Hepatic stellate cell (primary cell): ENCODE measurements around the gene TBC1D17.

ENCODE experiments used
- DNase-seq: peaks from one replicate; pipeline ENCODE4 v3.0.0; 2011; ENCODE audit warnings: low spot score

The TBC1D17 gene

DNA sequence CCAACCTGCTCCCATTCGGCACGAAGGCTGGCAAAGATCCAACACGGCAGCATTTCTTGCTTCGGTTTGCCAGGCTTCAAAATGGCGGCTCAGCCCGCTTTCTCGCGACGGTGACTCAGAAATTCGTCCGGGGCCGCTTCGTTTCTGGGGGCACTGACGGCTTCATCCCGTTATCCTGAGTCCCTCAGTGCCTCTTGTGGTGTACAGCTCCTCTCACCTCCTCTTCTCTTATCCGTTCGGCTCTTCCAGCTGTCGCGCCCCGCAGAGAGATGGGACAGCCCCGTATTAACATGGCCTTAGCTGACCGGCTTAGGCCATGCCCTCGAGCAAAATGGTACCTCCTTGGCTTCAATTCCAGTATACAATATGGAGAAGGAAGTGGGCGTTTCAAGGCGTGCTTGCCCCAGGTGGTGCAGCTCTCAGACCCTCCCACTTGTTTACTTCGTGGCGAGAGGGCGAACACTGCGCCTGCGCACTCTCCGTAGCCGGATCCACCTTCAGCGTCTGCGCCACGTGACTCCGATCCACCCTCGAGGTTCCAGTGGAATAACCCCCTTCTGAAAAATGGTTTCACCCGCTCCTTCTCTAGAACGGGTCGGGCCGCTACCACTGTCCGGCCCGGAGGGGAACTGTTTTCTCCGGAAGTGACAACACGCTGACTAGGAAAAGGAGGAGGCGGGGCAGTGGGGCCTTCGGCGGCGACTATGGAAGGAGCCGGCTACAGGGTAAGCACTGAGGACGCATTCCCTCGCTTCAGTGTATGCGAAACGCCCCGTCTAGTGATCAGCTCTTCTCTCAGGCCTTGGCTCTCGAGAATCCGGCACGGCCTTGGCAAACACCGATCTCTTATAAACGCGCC lies at the start of gene TBC1D17, which contains the start of gene AKT1S1:
TBC1D17 (plus strand) TSS at position 683 of the 859 bp plus-strand sequence; CDS start at position 705, 22 bp downstream.
AKT1S1 (minus strand) TSS at position 336 of the 859 bp plus-strand sequence. CDS start 4,060 bp downstream, outside the sequence.
- peak; percentile 100 for DNase-seq

- no peak for DNase-seq
Observed at GRCh38 chr19:49829200-49829599, 48.3 kb upstream of the TBC1D17 start.

DNA sequence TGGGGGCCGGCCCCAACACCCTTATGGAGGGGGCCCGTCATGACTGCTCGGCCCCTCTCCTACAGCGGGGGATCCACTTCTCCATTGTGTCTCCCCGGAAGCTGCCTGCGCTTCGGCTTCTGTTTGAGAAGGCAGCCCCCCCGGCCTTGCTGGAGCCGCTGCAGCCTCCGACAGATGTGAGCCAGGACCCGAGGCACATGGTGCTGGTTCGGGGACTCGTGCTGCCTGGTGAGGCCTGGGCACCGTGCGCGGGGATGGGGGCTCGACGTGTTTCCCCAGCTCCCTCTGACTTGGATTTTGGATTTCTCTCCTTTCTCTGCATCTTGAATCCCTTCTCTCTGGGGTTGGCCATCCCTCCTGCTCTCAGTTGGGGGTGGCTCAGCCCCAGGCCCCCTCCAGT lies 47.8 kb upstream of the TBC1D17 start:
- no peak for DNase-seq

DNA sequence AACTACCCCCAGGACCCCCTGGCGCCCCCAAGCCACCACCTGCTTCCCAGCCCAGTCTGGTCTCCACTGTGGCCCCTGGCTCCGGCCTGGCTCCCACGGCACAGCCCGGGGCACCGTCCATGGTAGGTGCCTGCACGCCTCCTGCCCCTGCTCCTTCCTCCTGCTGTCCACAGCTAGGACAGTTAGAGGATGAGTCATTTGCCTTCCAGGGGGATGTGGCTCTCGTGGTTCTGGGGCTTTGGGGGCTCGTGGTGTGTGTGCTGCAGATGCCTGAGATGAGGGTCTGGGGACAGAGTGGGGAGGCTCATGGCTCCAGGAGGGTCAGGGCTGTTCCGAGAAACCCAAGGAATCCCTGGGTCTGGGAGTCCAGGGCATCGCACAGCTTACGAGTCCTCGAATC lies 46.7 kb upstream of the TBC1D17 start:
- DNase-seq: no peak

DNA sequence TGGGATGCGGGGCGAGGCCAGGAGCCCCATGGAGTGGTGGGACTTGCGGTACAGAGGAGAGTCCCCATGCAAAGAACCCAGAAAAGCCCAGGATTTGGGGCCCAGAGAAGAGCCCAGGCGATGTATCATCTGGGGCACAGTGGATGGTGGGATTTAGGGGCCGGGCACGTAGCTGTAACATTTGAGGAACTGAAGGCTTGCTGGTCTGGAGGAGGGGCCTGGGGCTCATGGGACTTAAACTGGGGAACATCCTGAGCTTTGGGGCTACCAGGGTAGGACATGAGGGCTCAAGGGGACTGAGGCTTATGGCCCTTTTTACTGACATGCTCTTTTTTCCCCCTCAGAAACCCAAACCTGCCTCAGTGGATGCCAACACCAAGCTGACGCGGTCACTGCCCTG lies 45.9 kb upstream of the TBC1D17 start:
- DNase-seq: no peak

DNA sequence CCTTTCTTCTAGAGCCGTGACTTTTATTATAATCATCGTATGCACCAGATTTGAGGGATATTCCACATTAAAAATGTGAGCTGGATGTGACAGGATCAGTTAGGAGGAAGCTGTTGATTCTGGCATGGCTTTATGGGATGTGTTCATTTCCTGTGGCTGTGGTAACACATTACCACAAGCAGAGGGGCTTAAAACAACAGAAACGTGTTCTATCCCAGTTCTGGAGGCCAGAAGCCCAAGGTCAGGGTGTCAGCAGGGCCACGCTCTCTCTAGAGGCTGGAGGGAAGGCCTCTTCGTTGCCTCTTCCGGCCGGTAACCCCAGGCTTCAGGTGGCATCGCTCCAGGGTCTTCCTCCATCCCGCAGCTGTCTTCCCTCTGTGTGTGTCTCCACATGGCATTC lies 44.9 kb upstream of the TBC1D17 start:
- DNase-seq: no peak

DNA sequence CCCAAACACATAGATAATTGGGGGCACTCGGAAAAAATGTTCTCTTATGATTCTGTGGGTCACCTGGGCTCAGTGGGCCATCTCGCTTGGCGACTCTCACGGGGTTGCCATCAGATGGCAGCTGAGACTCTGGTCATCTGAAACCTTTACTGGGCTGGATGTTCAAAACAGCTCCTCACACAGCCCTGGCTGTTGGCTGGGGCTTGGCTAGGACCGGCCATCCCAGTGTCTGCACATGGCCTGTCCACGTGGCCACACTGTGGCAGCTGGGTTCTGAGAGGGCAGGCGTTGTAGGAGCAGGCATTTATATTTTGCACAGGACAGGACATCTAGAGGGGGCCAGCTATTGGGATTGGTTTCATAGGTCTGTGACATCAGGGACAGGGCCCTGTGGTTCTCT lies 43.9 kb upstream of the TBC1D17 start:
- DNase-seq: no peak

GRCh38 chr19:49835562-49835961 lies 41.9 kb upstream of the TBC1D17 start:
- no peak for DNase-seq

- DNase-seq: no peak
Observed at GRCh38 chr19:49836176-49837008, 41.1 kb upstream of the TBC1D17 start.

DNA sequence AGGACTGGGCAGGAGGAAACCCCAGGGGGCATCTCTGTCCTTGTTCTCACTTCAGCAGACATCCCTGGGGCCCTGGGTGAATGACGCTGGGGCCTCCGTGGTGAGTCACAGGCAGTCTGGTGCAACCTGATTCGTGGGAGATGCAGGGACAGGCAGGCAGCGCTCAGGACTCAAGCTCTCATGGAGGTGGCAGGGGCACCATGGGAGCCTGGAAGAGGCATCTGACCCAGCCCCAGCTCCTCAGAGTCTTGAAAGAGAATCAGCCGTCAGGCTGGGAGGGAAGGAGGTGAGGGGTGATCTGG lies 40.5 kb upstream of the TBC1D17 start:
- DNase-seq: no peak

DNA sequence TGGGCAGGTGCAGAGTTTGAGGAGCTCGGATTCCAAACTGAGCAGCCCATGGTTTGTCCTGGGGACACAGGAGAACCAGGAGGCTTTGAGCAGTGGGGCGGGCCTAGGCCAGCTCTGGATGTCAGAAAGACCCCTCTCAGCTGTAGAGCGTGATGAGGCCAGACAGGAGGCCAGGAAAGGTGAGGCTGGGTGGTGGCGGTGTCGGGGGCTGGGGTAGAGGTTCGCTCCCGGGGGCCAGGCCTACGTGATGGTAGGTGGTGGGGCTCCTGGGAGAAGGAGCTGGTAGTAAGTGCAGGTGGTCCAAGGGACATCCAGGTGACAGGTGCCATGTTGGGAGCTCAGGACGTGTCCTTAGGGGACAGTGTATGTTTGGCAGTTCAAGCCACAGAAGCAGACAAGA lies 40.1 kb upstream of the TBC1D17 start:
- DNase-seq: no peak

GRCh38 chr19:49838885-49839588 lies 38.5 kb upstream of the TBC1D17 start:
- no peak for DNase-seq

GRCh38 chr19:49839713-49840112 lies 37.8 kb upstream of the TBC1D17 start:
- DNase-seq: no peak

GRCh38 chr19:49840321-49840720 lies 37.2 kb upstream of the TBC1D17 start:
- DNase-seq: no peak

GRCh38 chr19:49840736-49841249 lies 36.7 kb upstream of the TBC1D17 start:
- DNase-seq: no peak

DNA sequence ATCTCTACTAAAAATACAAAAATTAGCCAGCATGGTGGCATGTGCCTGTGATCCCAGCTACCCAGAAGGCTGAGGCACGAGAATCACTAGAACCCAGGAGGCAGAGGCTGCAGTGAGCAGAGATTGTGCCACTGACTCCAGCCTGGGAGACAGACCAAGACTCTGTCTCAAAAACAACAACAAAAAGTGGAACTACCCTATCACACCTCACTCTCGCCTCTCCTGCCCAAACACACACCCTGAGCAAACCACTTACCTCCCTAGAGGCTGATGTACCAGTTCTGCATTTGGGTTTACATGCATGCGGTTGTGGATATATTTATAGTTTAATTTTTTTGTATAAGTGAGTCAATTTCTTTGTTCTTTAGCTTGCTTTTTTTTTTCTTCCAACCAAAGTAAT lies 34.2 kb upstream of the TBC1D17 start:
- no peak for DNase-seq

- DNase-seq: no peak
Observed at GRCh38 chr19:49844138-49845095, 33.1 kb upstream of the TBC1D17 start.

- no peak for DNase-seq
Observed at GRCh38 chr19:49845414-49845813, 32.1 kb upstream of the TBC1D17 start.

DNA sequence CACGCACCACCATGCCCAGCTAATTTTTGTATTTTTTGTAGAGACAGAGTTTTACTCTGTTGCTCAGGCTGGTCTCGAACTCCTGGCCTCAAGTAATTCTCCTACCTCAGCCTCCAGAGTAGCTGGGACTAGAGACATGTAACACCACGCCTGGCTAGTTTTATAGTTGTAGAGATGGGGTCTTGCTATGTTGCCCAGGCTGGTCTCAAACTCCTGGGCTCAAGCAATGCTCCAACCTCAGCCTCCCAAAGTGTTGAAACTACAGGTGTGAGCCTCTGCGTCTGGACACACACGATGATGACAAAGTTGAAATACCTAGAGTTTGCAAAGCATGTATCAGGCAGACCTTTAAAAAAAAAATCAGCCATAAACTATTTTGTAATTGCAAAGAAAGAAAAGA lies 31.1 kb upstream of the TBC1D17 start:
- DNase-seq: no peak

GRCh38 chr19:49847731-49848696 lies 29.5 kb upstream of the TBC1D17 start:
- peak; percentile 76 for DNase-seq
